ENCODE results near the gene GSC2.

Gene GSC2

DNA sequence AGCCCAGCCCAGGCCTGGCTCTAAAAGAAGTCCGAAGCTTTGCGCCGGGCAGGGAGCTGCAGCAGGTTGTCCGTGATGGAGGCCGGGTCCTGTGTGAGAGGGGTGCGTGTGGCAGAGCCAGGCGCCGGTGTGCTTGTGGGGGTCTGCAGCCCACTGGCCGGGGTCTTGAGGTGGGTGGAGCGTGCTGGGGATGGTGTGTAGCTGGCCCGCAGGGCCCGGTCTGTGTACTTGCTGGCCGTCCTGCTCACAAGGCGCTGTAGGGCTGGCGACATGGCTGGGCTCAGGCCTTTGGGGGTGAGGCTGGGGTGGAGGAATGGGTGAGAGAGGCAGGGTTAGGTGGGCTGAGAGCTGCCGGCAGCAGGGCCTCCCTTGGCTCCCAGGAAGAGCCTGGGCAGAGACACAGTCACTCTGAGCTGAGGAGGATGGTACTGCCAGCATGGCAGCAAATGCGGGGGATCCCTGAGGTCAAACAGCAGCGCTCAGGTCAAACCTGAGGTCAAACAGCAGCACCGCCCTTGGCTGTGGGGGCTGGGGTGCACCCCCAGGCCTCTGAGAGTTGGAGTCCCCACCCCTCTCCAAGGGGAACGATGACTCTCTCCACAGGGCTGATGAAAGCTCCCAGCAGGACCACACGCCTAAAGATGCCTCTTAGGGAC lies 15.8 kb downstream of the GSC2 start:
- DNase-seq (ENCODE audit: low read depth in 2 of 2): no peak

DNA sequence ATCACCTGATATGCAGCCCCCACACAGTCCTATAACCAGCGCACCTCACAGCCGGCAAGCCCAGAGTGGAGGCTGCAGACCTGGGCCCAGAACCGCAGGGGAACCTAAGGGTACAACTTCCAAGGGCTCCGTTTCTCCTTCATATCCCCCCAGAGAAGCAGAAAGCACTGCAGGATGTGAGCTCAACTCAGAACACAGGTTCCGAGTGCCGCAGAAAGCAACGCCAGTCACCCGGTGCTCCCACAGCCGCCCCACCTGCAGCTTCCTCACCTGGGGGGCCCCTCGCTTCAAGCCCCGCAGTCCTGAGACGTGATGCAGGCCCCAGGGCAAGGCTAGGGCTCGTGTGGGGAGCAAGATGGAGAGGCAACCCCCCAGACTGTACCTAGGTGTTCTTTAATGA lies 16.5 kb downstream of the GSC2 start:
- DNase-seq (ENCODE audit: low read depth in 2 of 2): no peak

DNA sequence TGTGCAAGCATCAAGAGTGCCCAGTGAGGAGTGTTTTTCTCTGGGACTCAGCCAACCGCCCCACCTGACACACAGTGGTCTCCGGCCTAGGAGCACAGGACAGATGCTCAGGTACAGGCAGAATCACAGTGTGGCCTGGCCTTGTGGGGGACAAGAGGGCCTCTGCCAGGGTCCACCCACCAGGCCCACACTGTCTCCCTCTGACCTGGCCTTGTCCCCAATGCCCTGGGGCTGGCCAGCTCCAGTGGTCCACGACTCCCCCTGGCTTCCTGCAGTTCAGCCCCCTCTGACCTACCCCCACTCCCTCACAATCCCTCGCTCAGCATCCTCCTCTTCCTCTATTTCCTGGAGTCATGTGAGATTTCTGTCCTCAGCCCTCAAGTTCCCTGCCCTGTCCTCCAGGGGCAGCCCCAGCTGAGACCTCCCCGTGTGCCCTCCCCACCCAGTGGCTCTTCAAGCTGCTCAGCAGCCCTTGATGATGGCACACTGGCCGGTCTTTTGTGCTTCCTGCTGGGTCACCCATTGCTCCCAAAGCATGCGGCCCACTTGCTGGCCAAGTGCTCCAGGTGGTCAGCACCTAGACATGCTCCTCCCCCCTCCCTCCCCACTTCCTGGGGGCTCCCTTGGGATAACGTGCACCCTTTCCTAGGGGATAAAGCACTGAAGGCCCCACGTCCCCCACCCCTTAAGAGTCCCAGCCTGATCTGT lies 17.2 kb downstream of the GSC2 start:
- no peak for DNase-seq (ENCODE audit: low read depth in 2 of 2)

DNA sequence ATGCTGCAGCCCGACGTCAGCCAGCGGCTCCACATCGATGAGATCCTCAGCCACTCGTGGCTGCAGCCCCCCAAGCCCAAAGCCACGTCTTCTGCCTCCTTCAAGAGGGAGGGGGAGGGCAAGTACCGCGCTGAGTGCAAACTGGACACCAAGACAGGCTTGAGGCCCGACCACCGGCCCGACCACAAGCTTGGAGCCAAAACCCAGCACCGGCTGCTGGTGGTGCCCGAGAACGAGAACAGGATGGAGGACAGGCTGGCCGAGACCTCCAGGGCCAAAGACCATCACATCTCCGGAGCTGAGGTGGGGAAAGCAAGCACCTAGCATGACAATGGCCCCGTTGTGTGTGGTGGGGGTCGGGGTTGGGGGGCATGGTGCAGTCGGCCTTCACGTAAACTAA lies 17.9 kb downstream of the GSC2 start:
- DNase-seq (ENCODE audit: low read depth in 2 of 2): no peak

DNA sequence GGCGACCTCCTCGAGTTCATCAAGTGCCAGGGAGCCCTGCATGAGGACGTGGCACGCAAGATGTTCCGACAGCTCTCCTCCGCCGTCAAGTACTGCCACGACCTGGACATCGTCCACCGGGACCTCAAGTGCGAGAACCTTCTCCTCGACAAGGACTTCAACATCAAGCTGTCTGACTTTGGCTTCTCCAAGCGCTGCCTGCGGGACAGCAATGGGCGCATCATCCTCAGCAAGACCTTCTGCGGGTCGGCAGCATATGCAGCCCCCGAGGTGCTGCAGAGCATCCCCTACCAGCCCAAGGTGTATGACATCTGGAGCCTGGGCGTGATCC lies 18.4 kb downstream of the GSC2 start:
- DNase-seq (ENCODE audit: low read depth in 2 of 2): no peak

DNA sequence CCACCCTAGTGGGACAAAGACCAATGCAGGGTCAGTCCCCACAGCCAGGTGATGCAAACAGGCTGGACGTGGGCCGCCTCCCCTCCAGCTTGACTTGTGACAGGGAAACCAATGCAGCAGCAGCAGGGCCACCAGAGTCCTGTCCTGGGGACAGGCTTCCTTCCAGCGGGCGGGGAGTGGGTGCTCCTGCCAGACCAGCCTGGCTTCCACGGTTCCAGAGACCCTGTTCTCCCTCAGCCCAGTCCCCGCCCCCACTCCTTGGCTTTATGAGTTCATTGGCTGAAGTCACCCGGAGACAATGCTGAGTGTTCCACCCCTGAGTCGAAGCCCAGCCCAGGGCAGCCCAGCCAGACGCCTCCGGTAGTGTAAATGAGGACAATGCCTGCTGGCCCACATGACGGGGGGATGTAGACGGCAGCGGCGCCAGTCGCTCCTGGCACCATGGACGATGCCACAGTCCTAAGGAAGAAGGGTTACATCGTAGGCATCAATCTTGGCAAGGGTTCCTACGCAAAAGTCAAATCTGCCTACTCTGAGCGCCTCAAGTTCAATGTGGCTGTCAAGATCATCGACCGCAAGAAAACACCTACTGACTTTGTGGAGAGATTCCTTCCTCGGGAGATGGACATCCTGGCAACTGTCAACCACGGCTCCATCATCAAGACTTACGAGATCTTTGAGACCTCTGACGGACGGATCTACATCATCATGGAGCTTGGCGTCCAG lies 19.0 kb downstream of the GSC2 start, which contains the start of gene TSSK2:
Gene TSSK2, plus strand, starts transcription at position 350 of the 726 bp plus-strand sequence. Its CDS starts 92 bp downstream, at position 442.
- DNase-seq (ENCODE audit: low read depth in 2 of 2): no peak

DNA sequence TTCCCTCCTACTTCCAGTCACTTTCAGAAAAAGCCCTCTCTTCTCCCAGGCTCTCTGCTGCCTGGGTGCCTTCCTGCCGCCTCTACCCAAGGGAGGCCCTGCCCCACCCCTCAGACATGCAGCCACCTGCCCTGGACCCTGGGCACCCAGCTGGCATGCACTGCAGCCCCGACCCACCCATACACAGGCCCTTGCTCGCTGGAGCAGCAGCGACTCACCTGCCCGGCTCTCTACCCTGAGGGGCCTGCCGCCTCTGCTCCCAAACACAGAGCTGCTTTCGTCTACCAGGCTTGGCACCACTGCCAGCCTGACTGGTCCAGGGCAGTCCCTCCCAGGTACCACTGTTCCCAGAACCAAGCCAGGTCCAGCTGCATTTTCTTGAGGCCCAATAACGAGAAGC lies 20.2 kb downstream of the GSC2 start:
- no peak for DNase-seq (ENCODE audit: low read depth in 2 of 2)

DNA sequence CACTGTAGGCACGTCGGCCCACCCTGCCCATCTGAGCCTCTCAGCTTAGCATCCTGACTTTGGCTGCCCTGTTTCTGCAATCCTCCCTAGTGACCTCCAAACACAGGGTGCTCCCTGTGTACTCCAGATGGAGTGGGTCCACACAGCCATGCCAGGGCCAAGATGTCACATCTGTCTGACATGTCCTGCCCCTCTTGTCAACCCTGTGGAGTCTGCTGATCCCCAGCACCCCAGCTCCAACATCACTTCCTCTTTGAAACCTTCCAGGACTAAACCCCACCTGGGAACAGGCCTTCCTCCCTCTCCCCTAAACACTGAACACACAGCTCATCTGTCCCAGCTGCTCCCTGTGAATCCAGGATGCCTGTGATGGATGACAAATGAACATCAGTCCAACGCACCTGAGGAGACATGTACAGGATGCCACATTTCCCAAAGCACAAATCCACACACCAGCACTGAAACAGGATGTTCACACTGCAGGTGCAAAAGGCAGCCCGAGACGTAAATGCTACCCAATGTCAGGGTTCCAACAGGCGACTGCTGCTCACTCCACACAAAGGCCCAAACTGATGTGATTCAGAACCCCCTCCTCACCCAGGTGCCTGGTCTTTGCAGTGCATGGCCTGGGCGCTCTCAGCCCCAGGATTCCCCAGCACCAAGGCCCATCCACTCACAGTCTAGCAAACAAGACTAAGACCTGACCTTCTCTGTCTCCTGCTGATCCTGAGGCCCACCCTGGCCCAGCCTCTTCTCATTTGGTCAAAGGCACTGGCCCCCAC lies 21.0 kb downstream of the GSC2 start:
- no peak for DNase-seq (ENCODE audit: low read depth in 2 of 2)

DNA sequence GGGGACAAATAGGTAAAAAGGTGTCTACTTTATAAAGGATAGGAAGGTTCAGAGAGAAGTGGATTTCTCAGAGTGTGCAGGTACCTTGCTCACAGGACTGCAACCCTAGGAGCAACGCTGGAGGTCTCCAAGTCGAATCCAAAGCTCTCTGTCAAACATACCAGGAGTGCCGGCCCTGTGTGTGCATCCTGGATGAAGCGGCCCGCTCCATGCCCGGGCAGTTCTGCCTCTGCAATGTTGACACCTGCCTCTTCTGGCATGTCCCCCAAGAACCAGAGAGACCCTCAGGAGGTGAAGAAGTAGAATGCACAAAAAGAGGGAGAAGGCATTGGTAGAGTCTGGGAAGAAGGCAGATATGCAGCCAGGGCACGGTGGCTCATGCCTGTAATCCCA lies 22.1 kb downstream of the GSC2 start:
- no peak for DNase-seq (ENCODE audit: low read depth in 2 of 2)

DNA sequence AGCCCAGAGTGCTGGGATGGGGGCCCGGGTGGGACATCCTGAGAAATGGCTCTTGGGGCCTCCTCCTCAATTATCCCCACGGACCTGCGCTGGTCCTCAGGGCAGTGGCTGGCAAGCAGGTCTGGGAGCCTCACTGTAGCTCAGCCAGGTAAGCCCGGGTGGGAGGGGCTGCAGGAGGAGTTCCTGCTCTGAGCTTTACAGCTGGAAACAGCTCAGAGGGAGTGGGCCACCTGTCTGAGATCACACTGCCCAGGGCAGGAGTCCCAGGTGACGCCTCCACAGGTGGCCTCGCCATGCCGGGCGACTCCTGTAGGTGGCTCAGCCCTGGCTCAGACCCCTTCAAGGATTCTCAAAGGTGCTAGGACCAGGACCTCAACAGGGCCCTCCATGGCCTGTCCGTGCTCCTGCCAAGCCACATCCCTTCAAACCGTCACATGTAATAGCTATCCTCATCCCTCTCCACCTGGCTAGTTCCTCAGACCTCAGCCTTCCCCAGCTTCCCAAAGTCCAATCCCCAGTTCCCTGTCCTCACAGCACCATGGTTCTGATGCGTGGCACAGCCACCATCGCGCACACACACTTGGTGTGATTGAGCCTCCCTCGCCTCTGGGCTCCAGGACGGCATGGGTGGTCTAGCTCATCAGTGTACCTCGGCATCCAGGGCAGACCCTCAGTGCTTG lies 22.6 kb downstream of the GSC2 start:
- DNase-seq (ENCODE audit: low read depth in 2 of 2): no peak

DNA sequence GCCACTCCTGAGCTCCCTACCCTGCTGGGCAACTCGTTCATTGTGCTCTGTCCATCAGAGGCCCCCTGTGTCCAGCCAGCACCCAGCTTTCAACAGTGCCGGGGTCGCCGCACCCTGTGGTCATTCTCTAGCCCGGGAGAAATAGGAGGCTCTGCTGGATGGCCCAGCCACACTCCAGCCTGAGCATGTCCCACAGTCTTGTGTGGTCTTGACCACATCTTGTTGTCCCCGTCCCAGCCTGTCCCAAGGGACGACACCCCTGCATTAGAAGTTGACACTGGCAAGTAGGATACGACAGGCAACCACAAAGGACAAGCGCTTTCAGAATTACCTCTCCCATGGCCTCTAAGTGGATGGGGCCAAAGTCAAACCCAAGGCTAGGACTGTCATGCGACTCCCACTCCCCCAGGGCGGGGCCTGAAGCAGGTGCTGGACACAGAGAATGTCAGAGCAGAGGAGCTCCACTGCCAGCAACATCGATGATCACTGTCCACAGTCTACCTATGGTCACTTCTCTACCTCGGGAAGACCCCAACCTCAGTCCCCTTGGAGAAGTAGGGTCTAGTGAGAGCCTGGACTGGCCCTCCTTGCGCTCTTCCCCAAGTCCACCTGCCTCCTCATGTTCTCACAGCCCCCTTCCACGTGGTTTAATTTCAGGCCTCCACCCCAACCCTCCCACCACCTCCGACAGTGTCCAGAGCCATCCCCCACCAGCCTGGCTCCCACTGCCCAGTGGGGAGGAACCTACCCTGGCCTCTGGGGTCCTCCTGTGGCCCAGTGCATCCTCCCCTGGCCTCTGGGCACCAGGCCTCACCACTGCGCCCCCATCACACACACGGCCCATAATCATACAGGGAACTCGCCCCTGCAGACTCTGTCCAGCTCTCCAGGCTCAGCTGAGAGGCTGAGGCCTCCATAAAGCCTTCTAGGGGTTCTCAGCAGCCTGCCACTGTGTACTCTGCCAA lies 23.5 kb downstream of the GSC2 start:
- no peak for DNase-seq (ENCODE audit: low read depth in 2 of 2)

DNA sequence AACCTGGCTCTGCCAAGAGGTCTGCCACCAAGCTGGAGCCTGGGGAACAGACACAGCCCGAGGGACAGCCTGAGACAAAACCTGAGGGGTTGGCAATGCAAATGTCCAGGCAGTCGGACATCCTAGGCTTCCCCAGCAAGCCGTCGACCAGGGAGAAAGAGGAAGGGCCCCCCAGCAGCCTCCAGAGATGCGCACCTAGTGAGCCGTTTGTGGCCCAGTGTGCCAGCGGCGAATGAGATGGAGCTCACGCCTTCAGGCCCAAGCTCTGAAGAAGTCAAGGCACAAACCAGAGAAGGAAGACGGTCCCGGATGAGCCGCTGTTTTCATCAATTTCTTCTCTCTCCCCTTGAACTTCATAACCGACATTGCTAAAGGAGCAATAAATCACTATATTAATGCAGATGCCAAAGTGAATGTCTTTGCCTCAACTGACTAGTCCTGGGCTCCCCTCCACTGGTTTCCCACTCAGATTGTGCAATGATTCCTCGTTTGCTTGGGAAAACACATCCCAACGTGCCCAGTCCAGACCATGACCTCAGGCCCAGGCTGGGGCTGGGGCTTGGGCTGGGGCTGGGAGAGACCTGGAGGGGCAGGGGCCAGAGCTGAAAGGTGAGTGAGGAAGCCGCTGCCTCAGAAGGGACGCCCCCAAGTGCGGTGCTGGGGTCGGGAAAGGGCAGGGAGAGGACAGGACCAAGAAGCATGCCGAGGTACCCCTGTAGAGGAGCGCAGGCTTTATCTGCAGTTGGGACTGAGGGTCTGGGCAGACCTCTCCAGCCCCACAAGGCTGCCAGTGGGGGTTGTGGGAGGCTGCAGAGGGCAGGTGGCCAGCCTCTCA lies 24.4 kb downstream of the GSC2 start:
- no peak for DNase-seq (ENCODE audit: low read depth in 2 of 2)

DNA sequence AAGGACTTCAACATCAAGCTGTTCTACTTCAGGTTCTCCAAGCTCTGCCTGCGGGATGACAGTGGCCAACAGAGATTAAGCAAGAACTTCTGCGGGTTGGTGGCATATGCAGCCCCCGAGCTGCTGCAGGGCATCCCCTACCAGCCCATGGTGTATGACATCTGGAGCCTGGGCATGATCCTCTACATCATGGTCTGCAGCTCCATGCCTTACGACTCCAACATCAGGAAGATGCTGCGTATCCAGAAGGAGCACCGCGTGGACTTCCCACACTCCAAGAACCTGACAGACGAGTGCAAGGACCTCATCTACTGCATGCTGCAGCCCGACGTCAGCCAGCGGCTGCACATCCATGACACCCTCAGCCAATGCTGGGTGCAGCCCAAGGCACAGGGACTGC lies 25.1 kb downstream of the GSC2 start:
- no peak for DNase-seq (ENCODE audit: low read depth in 2 of 2)

DNA sequence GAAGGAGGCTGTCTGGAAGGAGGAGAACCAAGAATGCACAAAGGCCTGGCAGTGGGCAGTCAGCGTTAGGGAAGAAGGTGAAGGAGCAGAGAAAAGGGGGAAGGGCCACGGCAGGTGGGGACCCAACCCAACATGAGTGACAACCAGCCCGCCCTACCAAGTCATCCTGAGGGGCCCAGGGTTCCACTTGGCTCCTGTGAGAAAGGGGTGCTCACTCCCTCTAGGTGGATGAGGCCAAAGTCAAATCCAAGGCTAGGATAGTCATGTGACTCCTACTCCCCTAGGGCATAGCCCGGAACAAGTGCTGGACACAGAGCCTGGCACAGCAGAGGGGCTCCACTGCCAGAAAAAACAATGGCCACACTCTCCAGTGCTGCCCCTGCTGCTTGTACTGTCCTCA lies 25.7 kb downstream of the GSC2 start:
- DNase-seq (ENCODE audit: low read depth in 2 of 2): no peak

DNA sequence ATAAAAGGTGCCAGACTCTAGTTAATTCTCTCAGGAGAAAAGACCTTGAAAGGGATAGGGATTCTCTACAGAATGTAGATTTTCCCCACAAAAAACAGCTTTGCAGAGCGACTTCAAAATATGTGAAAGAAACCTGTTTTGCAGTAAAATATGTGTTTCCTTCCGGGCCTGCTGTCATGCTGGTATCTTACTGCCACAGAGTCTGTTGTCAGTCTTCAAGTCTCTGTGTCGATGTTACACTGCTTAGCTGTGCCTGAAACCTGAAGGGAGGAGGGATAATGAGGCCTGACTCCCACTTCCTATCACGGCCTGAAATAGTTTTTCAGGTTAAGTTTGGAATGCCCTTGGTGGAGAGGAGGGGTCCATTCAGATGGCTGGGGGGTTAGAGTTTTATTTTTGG lies 26.2 kb downstream of the GSC2 start:
- no peak for DNase-seq (ENCODE audit: low read depth in 2 of 2)

DNA sequence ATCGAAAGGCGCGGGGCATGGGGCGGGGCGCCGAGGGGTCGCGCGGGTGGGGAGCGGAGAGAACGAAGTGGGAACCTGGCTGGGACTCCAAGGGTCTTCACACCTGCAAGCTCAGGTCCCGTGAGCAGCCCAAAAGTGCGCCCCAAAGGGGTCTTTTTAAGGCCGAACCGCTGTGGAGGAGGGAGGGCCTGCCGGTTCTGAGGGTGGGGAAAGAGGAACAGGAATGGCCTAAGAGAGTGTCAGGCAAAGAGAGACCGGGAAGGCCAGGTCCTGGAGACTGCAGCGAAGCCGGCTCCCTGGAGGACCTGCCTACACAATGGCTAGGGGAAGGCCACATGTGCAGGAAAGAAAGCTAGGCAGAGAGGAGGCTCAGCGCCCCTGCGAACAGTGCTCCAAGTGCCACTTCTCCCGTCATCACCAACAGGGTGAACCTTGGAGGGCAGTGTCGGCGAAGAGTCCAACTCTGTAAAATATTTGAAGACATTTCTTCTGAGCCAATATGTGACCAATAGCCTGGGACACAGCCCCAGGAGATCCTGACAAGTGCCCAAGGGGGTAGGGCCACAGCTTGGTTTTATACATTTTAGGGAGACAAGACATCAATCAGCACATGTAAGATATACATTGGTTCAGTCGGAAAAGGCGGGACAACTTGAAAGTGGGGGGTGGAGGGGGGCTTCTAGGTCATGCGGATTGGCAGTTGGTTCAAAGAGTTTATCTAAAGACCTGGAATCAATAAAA lies 27.2 kb downstream of the GSC2 start:
- no peak for DNase-seq (ENCODE audit: low read depth in 2 of 2)

DNA sequence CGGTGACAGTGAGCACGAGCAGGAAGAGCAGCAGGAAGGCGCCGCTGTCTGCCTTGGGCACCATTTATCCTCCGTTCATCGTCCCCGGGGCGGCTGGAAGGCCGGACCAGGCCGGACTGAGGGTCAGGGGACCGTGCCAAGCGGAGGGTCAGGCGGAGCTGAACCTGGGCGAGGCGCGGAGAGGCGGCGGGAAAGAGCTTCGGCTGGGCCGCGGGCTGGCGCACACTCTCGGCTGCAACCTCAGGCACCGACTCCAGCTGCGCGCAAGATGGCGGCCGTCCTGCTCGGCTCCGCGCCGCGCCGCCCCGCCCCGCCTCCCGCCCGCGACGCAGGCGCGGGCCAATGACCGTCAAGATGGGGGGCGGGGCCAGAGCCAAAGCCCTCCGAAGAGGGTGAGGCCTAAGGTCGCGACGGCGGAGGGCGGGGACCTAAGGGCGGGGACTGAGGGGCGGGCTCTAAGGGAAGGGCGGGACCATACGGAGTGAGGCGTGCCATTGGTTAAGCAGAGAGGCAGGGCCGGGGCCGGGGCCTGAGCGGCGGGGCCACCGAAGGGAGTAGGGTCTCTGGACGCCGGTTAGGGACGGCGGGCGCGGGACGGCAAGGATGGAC lies 27.8 kb downstream of the GSC2 start, which contains the start of gene DGCR2:
Gene DGCR2, minus strand, starts transcription at position 270 of the 609 bp plus-strand sequence. Its CDS starts 206 bp downstream, at position 64.
- peak; percentile 96 to 97 for DNase-seq (ENCODE audit: low read depth in 2 of 2)

DNA sequence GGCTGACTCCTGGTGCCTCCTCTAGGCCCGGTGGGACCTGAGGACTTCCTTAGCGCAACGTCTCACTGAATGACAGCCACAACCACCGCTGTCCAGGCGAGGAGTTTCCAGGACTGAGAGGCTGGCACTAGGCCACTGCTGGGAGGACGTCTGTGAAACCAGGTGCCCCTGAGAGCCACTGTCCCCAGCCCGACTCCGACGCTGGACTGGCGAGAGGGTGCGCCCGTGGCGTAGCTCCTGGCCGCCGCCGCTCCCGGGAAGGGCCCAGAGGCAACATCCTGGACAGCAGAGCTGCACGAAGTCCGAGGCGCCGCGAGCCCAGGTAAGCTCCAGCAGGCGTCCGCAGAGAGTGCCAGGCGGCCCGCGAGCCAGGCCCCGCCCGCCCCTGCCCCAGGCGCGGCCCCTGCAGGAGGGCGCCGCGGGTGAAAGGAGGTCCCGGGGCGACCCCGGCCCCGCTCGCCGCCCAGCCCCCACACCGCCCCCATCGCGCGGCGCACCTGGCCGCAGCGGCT lies 28.4 kb downstream of the GSC2 start:
- DNase-seq (ENCODE audit: low read depth in 2 of 2): peak in 1 of 2 donors; percentile 27

All from stimulated activated CD4-positive, alpha-beta T cell treated with anti-CD3 and anti-CD28 coated beads, Interleukin-1b, Interleukin-23, amount 100 ng/mL, for 4 hours (primary cell).